ENCODE results near the gene EFNB1.

EFNB1 gene

GRCh38 chrX:68844581-68844980, 15.8 kb downstream of the EFNB1 start:
- DNase-seq: no peak

DNA sequence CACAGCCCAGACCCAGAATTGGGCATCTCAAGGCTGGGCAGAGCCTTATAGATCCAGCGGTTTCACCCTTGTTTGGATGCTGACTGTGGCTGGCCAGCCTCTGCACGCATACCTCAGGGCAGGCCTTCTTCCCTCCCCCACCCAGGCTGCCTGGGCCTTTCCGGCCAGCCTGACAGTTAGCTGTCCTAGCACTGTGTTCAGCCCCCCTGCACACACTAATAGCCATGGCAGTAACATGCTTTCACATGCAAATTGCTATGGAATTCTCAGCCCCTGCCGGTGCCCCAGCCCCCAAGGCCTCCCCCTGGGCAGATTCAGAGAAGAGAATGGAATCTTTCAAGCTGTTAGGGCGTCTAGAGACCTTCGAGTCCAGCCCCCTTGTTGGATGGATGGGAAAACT, 17.7 kb downstream of the EFNB1 start:
- DNase-seq: no peak

DNA sequence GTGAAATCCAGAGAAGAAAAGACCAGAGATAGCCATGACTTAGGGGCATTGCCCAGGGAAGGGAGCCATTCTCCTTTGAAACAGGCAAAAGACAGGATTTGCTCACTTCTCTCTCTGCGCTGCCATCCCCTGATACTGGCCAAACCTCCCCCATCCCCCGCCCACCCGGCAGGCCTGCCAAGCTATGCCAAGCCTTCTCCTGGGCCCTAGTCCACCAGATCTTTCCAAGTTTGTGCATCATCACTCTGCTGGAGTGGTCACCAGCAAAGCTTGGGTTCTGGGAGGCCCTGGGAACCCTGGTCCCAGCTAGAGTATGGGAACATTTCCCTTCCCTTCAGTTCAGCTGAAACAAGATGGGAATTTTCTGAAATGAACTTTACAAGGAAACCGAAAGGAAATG, 18.4 kb downstream of the EFNB1 start:
- DNase-seq: no peak

GRCh38 chrX:68848189-68848940, 19.5 kb downstream of the EFNB1 start:
- no peak for DNase-seq

GRCh38 chrX:68851082-68851481, 22.3 kb downstream of the EFNB1 start:
- DNase-seq: no peak

- no peak for DNase-seq
Measured at GRCh38 chrX:68852046-68852445, 23.2 kb downstream of the EFNB1 start.

DNA sequence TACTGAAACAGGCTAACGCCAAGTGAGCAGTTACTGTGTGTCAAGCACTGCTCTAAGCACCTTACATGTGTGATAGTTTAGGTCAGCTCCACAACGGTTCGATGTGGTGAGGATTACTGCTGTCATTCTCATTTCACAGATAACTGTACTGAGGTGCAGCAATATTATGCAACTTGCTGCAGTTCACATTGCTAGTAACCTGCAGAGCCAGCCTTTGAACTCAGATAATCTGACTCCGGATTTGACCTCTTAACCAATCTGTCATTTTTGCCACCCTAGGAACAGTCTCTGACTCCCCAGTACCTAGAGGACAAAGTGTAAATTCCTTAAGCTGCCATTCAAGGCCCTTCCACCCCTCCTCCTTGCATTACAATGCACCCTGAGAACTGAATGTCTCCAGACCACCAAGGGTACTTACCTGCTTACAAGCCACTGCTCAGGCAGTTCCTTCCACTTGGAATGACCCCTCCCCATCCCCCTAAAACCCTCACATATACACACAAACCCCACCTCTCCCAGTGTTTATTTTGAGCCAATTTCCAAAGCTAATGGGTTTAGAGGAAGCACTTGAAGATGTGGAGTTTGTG, 24.9 kb downstream of the EFNB1 start:
- no peak for DNase-seq

- DNase-seq: no peak
Measured at GRCh38 chrX:68865300-68865699, 36.5 kb downstream of the EFNB1 start.

DNA sequence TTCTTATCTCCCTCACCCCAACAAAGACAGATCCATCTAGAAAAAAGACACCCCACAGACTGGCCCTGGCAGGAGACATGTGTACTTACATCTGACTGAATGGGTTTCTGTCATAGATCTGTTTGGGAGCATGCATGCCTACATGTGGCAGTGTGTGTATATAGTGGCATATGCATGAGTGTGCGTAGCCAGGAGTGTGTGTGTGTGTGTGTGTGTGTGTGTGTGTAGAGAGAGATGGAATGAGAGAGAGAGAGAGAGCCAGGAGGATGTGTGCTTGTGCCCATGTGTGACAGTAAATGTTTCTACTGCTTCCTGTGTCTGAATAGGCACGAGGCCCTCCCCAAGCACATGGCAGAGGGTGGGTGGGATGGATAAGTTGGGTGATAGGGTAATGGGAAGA, 37.1 kb downstream of the EFNB1 start:
- no peak for DNase-seq

DNA sequence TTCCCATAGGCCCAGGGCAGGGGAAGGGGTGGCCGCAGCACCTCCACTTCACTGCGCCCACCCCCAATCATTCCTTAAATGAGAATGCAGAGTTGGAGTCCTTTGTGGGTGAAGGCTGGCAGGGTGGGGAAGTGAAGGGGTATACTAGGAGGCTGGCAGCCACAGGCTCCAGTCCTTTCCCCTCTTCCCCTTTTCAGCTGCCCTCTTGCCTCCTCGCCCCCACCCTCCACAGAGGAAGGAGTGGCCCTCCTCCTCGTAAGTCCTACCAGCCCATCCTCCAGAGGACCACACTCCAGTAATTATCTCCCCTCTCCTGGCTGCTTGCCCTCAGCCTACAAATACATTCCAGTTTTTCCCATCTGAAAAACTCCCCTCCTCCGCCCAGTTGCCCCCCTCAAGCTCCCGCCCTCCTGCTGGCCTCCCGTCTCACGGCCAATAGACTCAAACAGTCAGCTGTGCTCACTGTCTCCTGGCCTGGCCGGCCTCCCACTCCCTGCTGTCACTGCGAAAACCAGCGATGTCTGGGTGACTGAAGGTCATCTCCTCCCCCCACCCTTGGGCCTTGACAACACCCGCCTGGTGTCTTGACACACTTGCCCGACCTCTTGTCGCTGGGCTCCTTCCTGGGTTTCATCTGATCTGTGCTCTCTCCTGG, 38.8 kb downstream of the EFNB1 start:
- DNase-seq: no peak

DNA sequence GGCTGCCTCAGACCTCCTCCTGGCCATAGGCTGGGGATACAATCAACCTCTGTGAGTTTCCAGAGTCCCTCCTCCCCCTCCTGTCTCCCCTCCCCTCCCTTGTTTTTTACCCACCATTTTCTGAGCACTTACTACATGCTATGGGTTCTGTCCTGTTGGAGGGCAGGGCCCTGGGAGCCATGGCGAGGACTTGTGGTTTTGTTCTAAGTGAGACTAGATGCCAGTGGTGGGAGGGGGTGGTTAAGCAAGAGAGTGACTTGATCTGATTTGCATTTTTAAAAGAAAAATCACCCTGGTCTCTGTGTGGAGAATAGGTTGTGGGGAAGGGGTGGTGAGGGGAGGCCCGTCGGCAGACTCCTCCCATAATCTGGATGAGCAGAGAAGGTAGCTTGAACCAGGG, 39.5 kb downstream of the EFNB1 start:
- DNase-seq: no peak

- DNase-seq: no peak
Measured at GRCh38 chrX:68868902-68869800, 40.3 kb downstream of the EFNB1 start.

DNA sequence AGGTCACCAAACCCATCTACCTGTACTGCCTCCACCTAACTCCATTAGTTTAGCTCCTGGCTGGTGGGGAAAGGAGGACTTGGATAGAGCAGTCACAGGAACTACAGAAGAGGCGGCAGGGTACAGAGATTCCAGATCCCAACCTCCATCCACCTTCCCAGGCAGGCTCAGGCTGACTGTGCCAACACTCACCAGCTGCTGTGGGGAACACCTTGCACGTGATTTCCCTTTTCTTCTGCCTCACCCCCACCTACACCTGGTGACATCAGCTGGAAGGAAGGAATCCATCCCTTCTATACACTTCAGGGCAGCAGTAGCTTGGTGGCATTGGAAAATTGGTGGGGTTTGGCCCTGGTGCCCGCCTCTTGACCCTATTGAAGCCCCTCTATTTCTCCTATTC, 41.5 kb downstream of the EFNB1 start:
- no peak for DNase-seq

DNA sequence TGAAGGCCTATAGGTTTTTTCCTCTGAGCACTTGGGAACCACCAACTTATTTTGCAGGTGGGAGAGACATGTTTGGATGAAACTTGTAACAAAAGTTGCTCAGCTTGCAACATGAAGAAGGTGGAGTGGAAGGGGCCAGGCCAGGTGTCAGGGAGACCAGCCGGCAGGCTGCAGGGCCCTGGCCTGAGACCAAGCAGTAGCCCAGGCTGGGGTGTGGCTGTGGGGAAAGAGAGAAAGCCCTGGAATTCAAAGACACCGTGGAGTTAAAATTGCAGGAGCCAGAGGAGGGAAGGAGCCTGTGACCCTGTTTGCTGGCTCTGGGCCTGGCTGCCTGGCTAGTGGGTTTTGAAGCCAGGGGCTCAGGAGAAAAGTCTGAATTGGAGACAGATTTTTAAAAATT, 43.4 kb downstream of the EFNB1 start:
- DNase-seq: no peak

- DNase-seq: no peak
Measured at GRCh38 chrX:68874076-68874475, 45.3 kb downstream of the EFNB1 start.

GRCh38 chrX:68876731-68877130, 47.9 kb downstream of the EFNB1 start:
- DNase-seq: no peak

- no peak for DNase-seq
Measured at GRCh38 chrX:68877606-68878005, 48.8 kb downstream of the EFNB1 start.

- DNase-seq: no peak
Measured at GRCh38 chrX:68878977-68879645, 50.3 kb downstream of the EFNB1 start.

DNA sequence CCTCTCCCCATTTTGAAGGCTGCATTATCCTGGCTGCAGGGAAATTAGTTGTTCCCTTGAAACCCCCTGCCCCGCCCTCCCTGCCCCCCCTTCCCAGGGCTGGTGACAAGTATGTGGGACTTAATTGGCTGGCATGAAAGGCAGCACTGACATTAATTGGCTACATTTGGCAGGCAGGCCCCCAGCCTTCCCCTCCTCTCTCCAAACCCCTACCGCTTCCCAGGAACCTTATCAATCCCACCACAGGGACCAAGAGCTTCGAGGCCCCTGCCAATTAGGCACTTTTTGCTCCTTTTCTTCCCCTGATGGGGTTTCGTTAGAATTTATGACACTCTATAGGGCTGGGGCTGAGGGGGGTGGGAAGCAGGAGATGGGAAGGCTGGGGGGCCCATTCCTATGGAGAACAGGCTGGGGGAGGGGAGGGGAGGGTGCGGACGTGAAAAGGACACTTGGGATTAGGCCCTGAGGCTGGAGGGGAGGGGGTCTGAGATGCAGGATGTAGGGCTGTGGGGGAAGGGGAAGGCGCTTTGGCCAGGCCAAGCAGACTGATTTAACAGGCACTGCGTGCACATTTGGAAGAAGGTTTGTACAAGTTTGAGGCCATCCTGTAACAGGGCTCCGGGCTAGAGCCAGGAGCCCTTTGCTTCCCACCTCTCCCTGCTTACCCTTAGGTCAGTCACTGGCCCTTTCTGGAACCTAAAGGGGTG, 52.2 kb downstream of the EFNB1 start:
- DNase-seq: no peak

DNA sequence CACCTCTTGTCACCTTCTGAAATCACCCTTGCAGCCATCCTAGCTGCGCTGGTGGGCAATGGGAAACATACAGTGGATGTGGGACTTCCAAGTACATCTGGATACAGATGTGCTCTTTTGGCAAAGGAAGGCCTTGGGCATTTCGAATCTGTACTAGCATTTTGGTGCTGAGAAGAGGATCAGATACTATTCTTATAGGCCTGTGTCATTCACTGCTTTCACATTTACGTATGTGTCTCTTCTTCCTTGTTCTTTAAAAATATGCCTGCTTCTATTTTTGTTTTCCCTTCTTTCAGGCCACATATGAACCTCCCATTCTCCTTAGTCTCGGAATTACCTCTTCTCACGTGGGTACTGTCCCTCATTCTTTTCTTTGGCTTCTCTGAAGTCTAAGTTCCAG, 53.1 kb downstream of the EFNB1 start:
- no peak for DNase-seq

DNA sequence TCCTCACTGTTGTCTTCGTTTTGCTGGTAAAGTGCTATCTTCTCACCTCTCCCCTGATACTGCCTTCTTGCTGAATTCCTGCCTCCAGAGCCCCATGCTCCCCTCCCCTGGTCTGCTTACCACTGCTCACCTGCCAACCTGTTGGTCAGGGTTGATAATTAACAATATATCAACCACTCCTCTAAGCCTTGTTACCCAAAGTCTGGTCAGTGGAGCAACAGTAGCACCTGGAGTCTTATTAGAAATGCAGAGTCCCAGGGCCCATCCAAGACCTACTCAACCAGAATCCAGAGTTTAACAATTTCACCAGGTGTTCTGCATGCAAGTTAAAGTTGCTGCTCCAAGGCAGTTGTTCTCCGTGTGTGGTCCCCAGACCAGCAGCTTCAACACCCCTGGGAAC, 55.0 kb downstream of the EFNB1 start:
- DNase-seq: no peak

GRCh38 chrX:68889249-68889648, 60.4 kb downstream of the EFNB1 start:
- DNase-seq: peak; percentile 0 to 2

Data from AML-193 (cell line).